Measurements from ENCODE around the gene CABP7.

The CABP7 gene

GRCh38 chr22:29769723-29770321 is 50.0 kb downstream of the CABP7 start:
- H3K4me1 ChIP-seq (ENCODE audit: control insufficient read depth, low read length), result peaks cover 21% of the 10 kb centered on the region
- no peaks in the 10 kb centered on the region for H3K9me3 ChIP-seq (ENCODE audit: control insufficient read depth, insufficient read depth, low read length)
- H3K9me2 ChIP-seq (replicated peaks; ENCODE audit: control insufficient read depth, low read length), result no peaks in the 10 kb centered on the region
- no peak overlapping the region for H3K27ac ChIP-seq (ENCODE audit: low read depth, low read length)
- H4K20me1 ChIP-seq (ENCODE audit: control insufficient read depth, insufficient read depth, low read depth, low read length), result no peaks in the 10 kb centered on the region; the same call in 1 of the 2 replicates
- H3K27me3 ChIP-seq (ENCODE audit: control insufficient read depth, low read length), result no peaks in the 10 kb centered on the region
- no peak overlapping the region for H3K4me2 ChIP-seq (ENCODE audit: low read length)
- TF ChIP-seq EZH2phosphoT487 (IDR thresholded peaks at IDR 0.05; ENCODE audit: borderline replicate concordance, low read length), result no peak
- TF ChIP-seq CTCF (IDR thresholded peaks at IDR 0.05; ENCODE audit: low read depth, low read length, poor library complexity, severe bottlenecking), result no peak
- H3K79me2 ChIP-seq (ENCODE audit: control insufficient read depth, low read length), result peaks cover 44% of the 10 kb centered on the region
- H3K4me3 ChIP-seq (ENCODE audit: low read length), result no peak overlapping the region
- H3K36me3 ChIP-seq (ENCODE audit: control insufficient read depth, low read length), result peaks cover 35% of the 10 kb centered on the region
- H3F3A ChIP-seq (ENCODE audit: control insufficient read depth, insufficient read depth), result no peaks in the 10 kb centered on the region

DNA sequence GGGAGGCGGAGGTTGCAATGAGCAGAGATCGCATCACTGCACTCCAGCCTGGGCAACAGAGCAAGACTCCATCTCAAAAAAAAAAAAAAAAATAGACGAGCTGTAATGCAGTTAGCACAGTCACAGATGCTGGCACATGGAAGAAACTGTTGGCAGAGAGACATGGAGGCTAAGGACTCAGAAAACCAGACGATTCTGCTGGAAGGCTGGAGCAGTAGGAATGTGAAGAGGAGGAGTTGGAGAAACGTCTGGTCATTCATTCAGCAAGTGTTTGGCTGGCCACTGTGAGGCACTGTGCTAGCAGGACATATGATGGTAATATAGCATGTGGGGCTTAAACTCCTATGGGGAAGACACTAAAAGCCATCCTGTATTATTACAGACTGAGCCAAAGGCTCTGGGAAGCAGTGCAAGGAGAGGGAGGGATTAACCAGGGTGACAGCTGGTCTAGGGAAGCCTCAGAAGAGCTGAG is 52.4 kb downstream of the CABP7 start:
- H3K27ac ChIP-seq (ENCODE audit: low read depth, low read length), result no peak overlapping the region
- no peaks in the 10 kb centered on the region for H3K27me3 ChIP-seq (ENCODE audit: control insufficient read depth, low read length)
- H3K36me3 ChIP-seq (ENCODE audit: control insufficient read depth, low read length), result peaks cover 35% of the 10 kb centered on the region
- H3K9me3 ChIP-seq (ENCODE audit: control insufficient read depth, insufficient read depth, low read length), result no peaks in the 10 kb centered on the region
- H3K79me2 ChIP-seq (ENCODE audit: control insufficient read depth, low read length), result peaks cover 25% of the 10 kb centered on the region
- TF ChIP-seq EZH2phosphoT487 (IDR thresholded peaks at IDR 0.05; ENCODE audit: borderline replicate concordance, low read length) (no peak), CTCF (IDR thresholded peaks at IDR 0.05; ENCODE audit: low read depth, low read length, poor library complexity, severe bottlenecking) (peak; percentile 55)
- no peaks in the 10 kb centered on the region; the same call in 1 of the 2 replicates for H4K20me1 ChIP-seq (ENCODE audit: control insufficient read depth, insufficient read depth, low read depth, low read length)
- no peak overlapping the region for H3K4me2 ChIP-seq (ENCODE audit: low read length)
- H3K9me2 ChIP-seq (replicated peaks; ENCODE audit: control insufficient read depth, low read length), result no peaks in the 10 kb centered on the region
- H3K4me3 ChIP-seq (ENCODE audit: low read length), result no peak overlapping the region
- peaks cover 11% of the 10 kb centered on the region for H3K4me1 ChIP-seq (ENCODE audit: control insufficient read depth, low read length)
- no peaks in the 10 kb centered on the region for H3F3A ChIP-seq (ENCODE audit: control insufficient read depth, insufficient read depth)

GRCh38 chr22:29773233-29773632 is 53.4 kb downstream of the CABP7 start:
- H3K4me1 ChIP-seq (ENCODE audit: control insufficient read depth, low read length), result peaks cover 7% of the 10 kb centered on the region
- no peaks in the 10 kb centered on the region for H3K9me2 ChIP-seq (replicated peaks; ENCODE audit: control insufficient read depth, low read length)
- TF ChIP-seq EZH2phosphoT487 (IDR thresholded peaks at IDR 0.05; ENCODE audit: borderline replicate concordance, low read length) (no peak), CTCF (IDR thresholded peaks at IDR 0.05; ENCODE audit: low read depth, low read length, poor library complexity, severe bottlenecking) (no peak)
- no peak overlapping the region for H3K27ac ChIP-seq (ENCODE audit: low read depth, low read length)
- H3K79me2 ChIP-seq (ENCODE audit: control insufficient read depth, low read length), result peaks cover 15% of the 10 kb centered on the region
- H3K27me3 ChIP-seq (ENCODE audit: control insufficient read depth, low read length), result no peaks in the 10 kb centered on the region
- H3K4me3 ChIP-seq (ENCODE audit: low read length), result no peak overlapping the region
- peaks cover 26% of the 10 kb centered on the region for H3K36me3 ChIP-seq (ENCODE audit: control insufficient read depth, low read length)
- no peak overlapping the region for H3K4me2 ChIP-seq (ENCODE audit: low read length)
- H4K20me1 ChIP-seq (ENCODE audit: control insufficient read depth, insufficient read depth, low read depth, low read length), result no peaks in the 10 kb centered on the region
- H3F3A ChIP-seq (ENCODE audit: control insufficient read depth, insufficient read depth), result no peaks in the 10 kb centered on the region
- H3K9me3 ChIP-seq (ENCODE audit: control insufficient read depth, insufficient read depth, low read length), result no peaks in the 10 kb centered on the region

Measured in DOHH2 (cell line).